MCF 10A (cell line): ENCODE results near the gene CLMN. TPM values are rescaled to one million over a fixed set of nuclear protein-coding genes. Genes with fewer than 3 reads are reported as not detected.

Experiments
- BruUV-seq: library from RNA; stranded (reverse); fragments of 400-500 nt; replicated peaks from 2 replicates; lab custom pipeline; 2021; lab: Mats Ljungman, UMichigan
- CTCF ChIA-PET: fragments of 300-600 bp; sonication (Branson Sonifier 250); formaldehyde crosslinking; extraction: SDS; loops from one replicate; lab custom pipeline; 2021; ENCODE audit warnings: antibody characterized with exemption, inconsistent platforms; lab: Yijun Ruan, JAX
- POLR2A ChIA-PET: fragments of 300-600, 350-650 bp; sonication (Branson Sonifier 250); formaldehyde crosslinking; extraction: SDS; loops from one replicate; lab custom pipeline; 2020; ENCODE audit warnings: antibody characterized with exemption, inconsistent platforms; lab: Yijun Ruan, JAX
- DNase-seq: peaks from one replicate; pipeline ENCODE4 v3.0.0-alpha.2; 2018; ENCODE audit not compliant: unreplicated experiment
- H3K27ac Mint-ChIP-seq: one replicate; pipeline ENCODE4 v1.8.0; 2022; ENCODE audit warnings: mild to moderate bottlenecking, low read depth, mixed read lengths; ENCODE audit not compliant: unreplicated experiment
- H3K27me3 Mint-ChIP-seq: one replicate; pipeline ENCODE4 v1.8.0; 2022; ENCODE audit warnings: mixed read lengths; ENCODE audit not compliant: insufficient read depth, unreplicated experiment
- H3K36me3 Mint-ChIP-seq: one replicate; pipeline ENCODE4 v1.8.0; 2022; ENCODE audit warnings: mild to moderate bottlenecking, moderate library complexity, mixed read lengths; ENCODE audit not compliant: insufficient read depth, unreplicated experiment
- H3K4me1 Mint-ChIP-seq: one replicate; pipeline ENCODE4 v1.8.0; 2022; ENCODE audit warnings: mixed read lengths; ENCODE audit not compliant: insufficient read depth, unreplicated experiment
- H3K4me3 Mint-ChIP-seq: one replicate; pipeline ENCODE4 v1.8.0; 2022; ENCODE audit warnings: mild to moderate bottlenecking, moderate library complexity, mixed read lengths; ENCODE audit not compliant: unreplicated experiment
- H3K9me3 Mint-ChIP-seq: one replicate; pipeline ENCODE4 v1.8.0; 2022; ENCODE audit warnings: mixed read lengths; ENCODE audit not compliant: unreplicated experiment
- intact Hi-C: fragments of 100-400 bp; cut with micrococcal nuclease; formaldehyde crosslinking; loops from 2 replicates; pipeline ENCODE4 v1.14.1; 2022
- total RNA-seq: library from RNA; stranded (reverse); gene quantifications from 2 replicates; pipeline ENCODE4 v1.2.3, GENCODE V29; 2022
- TF ChIP-seq, protein P1 (sequence below): fragments of 200-600 bp; IDR thresholded peaks from one replicate; pipeline ENCODE4 v1.8.0; 2022; ENCODE audit warnings: antibody characterized with exemption, mild to moderate bottlenecking; ENCODE audit not compliant: unreplicated experiment

CLMN gene
- total RNA-seq, 1 experiment from 2014 or later: 17.9 TPM

DNA sequence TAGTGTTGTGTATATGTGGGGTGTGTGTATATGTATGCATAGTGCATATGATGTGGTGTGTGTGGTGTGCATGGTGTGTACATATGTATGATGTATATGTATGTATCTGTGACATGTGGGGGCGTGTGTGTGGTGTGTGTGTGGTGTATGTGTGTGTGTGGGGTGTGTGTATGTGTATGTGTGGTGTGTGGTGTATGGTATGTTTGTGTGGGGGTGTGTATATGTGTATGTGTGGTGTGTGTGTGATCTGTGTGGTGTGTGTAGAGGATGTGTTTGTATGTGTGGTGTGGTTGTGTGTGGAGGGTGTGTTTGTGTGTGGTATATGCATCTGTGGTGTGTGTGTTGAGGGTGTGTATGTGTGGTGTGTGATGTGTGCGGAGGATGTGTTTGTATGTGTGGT, 61.6 kb downstream of the CLMN start:
- H3K4me1 Mint-ChIP-seq: peaks cover 12% of the 10 kb centered on the region
- no peak overlapping the region for H3K27ac Mint-ChIP-seq
- DNase-seq: no peak
- intact Hi-C loops: no loop called here
- no peak overlapping the region for H3K4me3 Mint-ChIP-seq
- H3K9me3 Mint-ChIP-seq: no peaks in the 10 kb centered on the region
- no peaks in the 10 kb centered on the region for H3K27me3 Mint-ChIP-seq
- ChIA-PET CTCF (no interaction called here), POLR2A (no interaction called here)
- TF ChIP-seq, protein P1, sequence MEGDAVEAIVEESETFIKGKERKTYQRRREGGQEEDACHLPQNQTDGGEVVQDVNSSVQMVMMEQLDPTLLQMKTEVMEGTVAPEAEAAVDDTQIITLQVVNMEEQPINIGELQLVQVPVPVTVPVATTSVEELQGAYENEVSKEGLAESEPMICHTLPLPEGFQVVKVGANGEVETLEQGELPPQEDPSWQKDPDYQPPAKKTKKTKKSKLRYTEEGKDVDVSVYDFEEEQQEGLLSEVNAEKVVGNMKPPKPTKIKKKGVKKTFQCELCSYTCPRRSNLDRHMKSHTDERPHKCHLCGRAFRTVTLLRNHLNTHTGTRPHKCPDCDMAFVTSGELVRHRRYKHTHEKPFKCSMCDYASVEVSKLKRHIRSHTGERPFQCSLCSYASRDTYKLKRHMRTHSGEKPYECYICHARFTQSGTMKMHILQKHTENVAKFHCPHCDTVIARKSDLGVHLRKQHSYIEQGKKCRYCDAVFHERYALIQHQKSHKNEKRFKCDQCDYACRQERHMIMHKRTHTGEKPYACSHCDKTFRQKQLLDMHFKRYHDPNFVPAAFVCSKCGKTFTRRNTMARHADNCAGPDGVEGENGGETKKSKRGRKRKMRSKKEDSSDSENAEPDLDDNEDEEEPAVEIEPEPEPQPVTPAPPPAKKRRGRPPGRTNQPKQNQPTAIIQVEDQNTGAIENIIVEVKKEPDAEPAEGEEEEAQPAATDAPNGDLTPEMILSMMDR: no peak
- H3K36me3 Mint-ChIP-seq: no peaks in the 10 kb centered on the region
- no TSS peak for BruUV-seq

DNA sequence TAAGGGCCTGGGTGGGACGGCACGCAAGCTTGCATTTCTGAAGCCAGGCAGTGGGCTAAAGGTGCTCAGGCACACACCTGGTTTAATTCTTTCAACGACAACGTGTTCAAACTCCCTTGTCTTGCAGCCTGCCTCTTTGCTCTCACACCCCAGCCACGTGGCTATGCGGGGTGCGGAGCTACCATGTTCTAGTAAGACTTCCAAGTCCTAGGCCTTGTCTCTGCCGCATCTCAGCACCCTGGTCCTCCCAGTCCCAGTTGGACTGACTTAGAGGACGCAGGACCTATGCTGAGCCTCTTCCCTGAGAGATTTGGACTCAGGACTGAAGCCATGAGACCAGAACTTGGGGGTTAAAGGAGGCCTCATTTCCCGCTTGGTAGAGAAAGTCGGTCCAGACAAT, 62.2 kb downstream of the CLMN start:
- Mint-ChIP-seq H3K4me3 (no peak overlapping the region), H3K27me3 (no peaks in the 10 kb centered on the region), H3K9me3 (no peaks in the 10 kb centered on the region), H3K4me1 (peaks cover 12% of the 10 kb centered on the region), H3K36me3 (no peaks in the 10 kb centered on the region), H3K27ac (no peak overlapping the region)
- intact Hi-C loops: no loop called here
- TF ChIP-seq, protein P1: no peak
- no TSS peak for BruUV-seq
- DNase-seq: no peak
- CTCF ChIA-PET: interaction anchor here (0.6 kb wide), 1 partner anchor 157 kb away, joined by 3 read pairs; no protein-coding TSS in a partner anchor
- POLR2A ChIA-PET: no interaction called here

DNA sequence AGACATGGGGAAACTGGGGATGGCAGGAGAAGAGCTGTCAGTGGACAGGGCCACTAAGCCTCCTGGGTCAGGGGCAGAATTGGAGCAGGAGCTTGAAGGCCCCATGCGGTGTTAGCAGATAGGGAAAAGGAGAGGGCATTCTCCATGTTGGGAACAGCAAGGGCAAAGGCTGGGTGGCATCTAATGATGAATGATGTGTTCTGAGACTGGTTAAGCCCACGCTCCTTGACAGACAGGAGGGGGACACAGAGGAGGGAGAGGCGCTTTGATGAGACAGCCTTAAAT, 63.0 kb downstream of the CLMN start:
- no peak for DNase-seq
- H3K4me3 Mint-ChIP-seq: no peak overlapping the region
- TF ChIP-seq, protein P1: no peak
- CTCF ChIA-PET: interaction anchor here (0.6 kb wide), 1 partner anchor 158 kb away, joined by 3 read pairs; no protein-coding TSS in a partner anchor
- peaks cover 12% of the 10 kb centered on the region for H3K4me1 Mint-ChIP-seq
- intact Hi-C loops: no loop called here
- no TSS peak for BruUV-seq
- no peak overlapping the region for H3K27ac Mint-ChIP-seq
- no peaks in the 10 kb centered on the region for H3K9me3 Mint-ChIP-seq
- H3K36me3 Mint-ChIP-seq: no peaks in the 10 kb centered on the region
- POLR2A ChIA-PET: interaction anchor here (0.5 to 2.7 kb wide), 3 partner anchors 9 to 113 kb away, joined by 3 to 12 read pairs (median 6); partner anchors contain the start of gene CLMN
- no peaks in the 10 kb centered on the region for H3K27me3 Mint-ChIP-seq

DNA sequence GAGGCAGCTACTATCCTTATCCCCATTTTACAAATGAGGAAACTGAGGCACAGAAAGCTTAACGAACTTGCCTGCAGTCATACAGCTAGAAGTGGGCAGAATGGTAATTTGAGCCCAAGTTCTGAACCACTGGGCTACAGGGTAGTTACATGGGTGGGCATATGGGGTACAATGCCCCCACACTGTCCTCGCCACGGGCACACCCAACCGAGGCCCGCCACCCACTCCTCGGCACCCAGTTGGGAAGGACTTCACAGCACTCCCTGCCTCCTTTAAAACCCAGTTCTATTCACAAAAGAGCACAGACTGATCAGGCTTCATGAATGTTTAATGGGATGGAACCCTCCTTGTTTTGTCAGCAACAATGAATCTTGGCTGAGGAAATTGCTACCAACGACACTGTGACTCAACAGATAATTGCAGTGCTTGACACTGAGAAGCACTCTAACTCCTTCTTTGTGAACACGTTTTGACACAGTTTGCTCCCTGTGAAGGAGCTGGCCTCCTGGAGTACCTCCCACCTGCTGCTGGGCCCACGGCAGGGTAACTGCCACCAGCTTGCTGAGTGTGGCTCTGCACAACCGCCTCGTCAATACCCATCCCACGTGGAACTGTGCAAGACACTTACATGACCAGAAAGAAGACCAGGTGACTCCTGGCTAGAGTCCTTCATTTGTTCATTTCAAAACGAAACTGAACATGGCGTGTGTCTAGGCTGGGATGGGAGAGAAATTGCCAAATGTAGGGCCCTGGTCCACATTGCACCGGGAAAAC, 63.5 kb downstream of the CLMN start:
- intact Hi-C loops: no loop called here
- TF ChIP-seq, protein P1: no peak
- BruUV-seq: no TSS peak

More for the DNA sequence above, 63.5 kb downstream of the CLMN start:
- ChIA-PET CTCF (interaction anchor here (1.0 kb wide), 1 partner anchor 176 kb away, joined by 3 read pairs; no protein-coding TSS in a partner anchor), POLR2A (interaction anchor here (0.5 to 2.7 kb wide), 8 partner anchors 8 to 257 kb away, joined by 3 to 12 read pairs (median 5); partner anchors contain the start of gene CLMN)
- no peaks in the 10 kb centered on the region for H3K36me3 Mint-ChIP-seq
- H3K27me3 Mint-ChIP-seq: no peaks in the 10 kb centered on the region
- H3K4me1 Mint-ChIP-seq: peaks cover 12% of the 10 kb centered on the region
- DNase-seq: no peak
- H3K9me3 Mint-ChIP-seq: no peaks in the 10 kb centered on the region
- no peak overlapping the region for H3K27ac Mint-ChIP-seq
- H3K4me3 Mint-ChIP-seq: no peak overlapping the region
